Measurements from ENCODE around the gene NOXRED1. TPM values are rescaled to one million over a fixed set of nuclear protein-coding genes. Genes with fewer than 3 reads are reported as not detected.

Gene NOXRED1
- total RNA-seq, 6 experiments from 2014 or later: 0.09 to 0.33 (median 0.25) TPM; not detected in 3

GRCh38 chr14:77406718-77407117, 16.6 kb downstream of the NOXRED1 start:
- Mint-ChIP-seq H3K4me3 (no peak overlapping the region), H3K36me3 (ENCODE audit: low read depth) (no peaks in the 10 kb centered on the region), H3K9me3 (no peaks in the 10 kb centered on the region), H3K27me3 (ENCODE audit: insufficient read depth) (peaks cover 3% of the 10 kb centered on the region), H3K27ac (no peak overlapping the region), H3K4me1 (ENCODE audit: low read depth) (no peaks in the 10 kb centered on the region)
- no peak for DNase-seq
- TF ChIP-seq CTCF (IDR thresholded peaks at IDR 0.05): no peak

- no peaks in the 10 kb centered on the region for H3K9me3 Mint-ChIP-seq
- TF ChIP-seq CTCF (IDR thresholded peaks at IDR 0.05): no peak
- no peak overlapping the region for H3K4me3 Mint-ChIP-seq
Observed at GRCh38 chr14:77406086-77406485, 17.2 kb downstream of the NOXRED1 start.

GRCh38 chr14:77403768-77404167, 19.6 kb downstream of the NOXRED1 start:
- H3K36me3 Mint-ChIP-seq (ENCODE audit: low read depth): no peaks in the 10 kb centered on the region
- peaks cover 9% of the 10 kb centered on the region for H3K27me3 Mint-ChIP-seq (ENCODE audit: insufficient read depth)
- H3K9me3 Mint-ChIP-seq: no peaks in the 10 kb centered on the region
- no peak overlapping the region for H3K4me3 Mint-ChIP-seq
- no peak for DNase-seq
- no peak for TF ChIP-seq CTCF (IDR thresholded peaks at IDR 0.05)
- H3K27ac Mint-ChIP-seq: no peak overlapping the region
- no peaks in the 10 kb centered on the region for H3K4me1 Mint-ChIP-seq (ENCODE audit: low read depth)

More at GRCh38 chr14:77406086-77406485, 17.2 kb downstream of the NOXRED1 start:
- H3K4me1 Mint-ChIP-seq (ENCODE audit: low read depth): no peaks in the 10 kb centered on the region
- H3K36me3 Mint-ChIP-seq (ENCODE audit: low read depth): no peaks in the 10 kb centered on the region
- no peak for DNase-seq
- no peak overlapping the region for H3K27ac Mint-ChIP-seq
- peaks cover 3% of the 10 kb centered on the region for H3K27me3 Mint-ChIP-seq (ENCODE audit: insufficient read depth)

- no peaks in the 10 kb centered on the region for H3K36me3 Mint-ChIP-seq (ENCODE audit: low read depth)
- H3K27ac Mint-ChIP-seq: no peak overlapping the region
- H3K4me3 Mint-ChIP-seq: no peak overlapping the region
- no peaks in the 10 kb centered on the region for H3K9me3 Mint-ChIP-seq
- no peaks in the 10 kb centered on the region for H3K4me1 Mint-ChIP-seq (ENCODE audit: low read depth)
- H3K27me3 Mint-ChIP-seq (ENCODE audit: insufficient read depth): peaks cover 5% of the 10 kb centered on the region
- no peak for TF ChIP-seq CTCF (IDR thresholded peaks at IDR 0.05)
- no peak for DNase-seq
Observed at GRCh38 chr14:77400216-77400615, 23.1 kb downstream of the NOXRED1 start.

- no peaks in the 10 kb centered on the region for H3K9me3 Mint-ChIP-seq
- H3K36me3 Mint-ChIP-seq (ENCODE audit: low read depth): no peaks in the 10 kb centered on the region
- H3K4me1 Mint-ChIP-seq (ENCODE audit: low read depth): no peaks in the 10 kb centered on the region
- H3K27me3 Mint-ChIP-seq (ENCODE audit: insufficient read depth): peaks cover 2% of the 10 kb centered on the region; the same call in 1 of the 2 replicates
- DNase-seq: no peak
- H3K4me3 Mint-ChIP-seq: no peak overlapping the region
- no peak for TF ChIP-seq CTCF (IDR thresholded peaks at IDR 0.05)
- H3K27ac Mint-ChIP-seq: no peak overlapping the region
Observed at GRCh38 chr14:77390188-77390587, 33.1 kb downstream of the NOXRED1 start.

GRCh38 chr14:77378701-77379100, 44.6 kb downstream of the NOXRED1 start:
- no peak overlapping the region for H3K4me3 Mint-ChIP-seq
- H3K27me3 Mint-ChIP-seq (ENCODE audit: insufficient read depth): no peaks in the 10 kb centered on the region; the same call in 1 of the 2 replicates
- 0 out of 2 replicates have a peak, but pooled peaks cover 10% of the 10 kb centered on the region for H3K36me3 Mint-ChIP-seq (ENCODE audit: low read depth)
- H3K4me1 Mint-ChIP-seq (ENCODE audit: low read depth): peaks cover 22% of the 10 kb centered on the region
- no peak for TF ChIP-seq CTCF (IDR thresholded peaks at IDR 0.05)
- no peak for DNase-seq
- no peaks in the 10 kb centered on the region for H3K9me3 Mint-ChIP-seq
- H3K27ac Mint-ChIP-seq: no peak overlapping the region
